ENCODE measurements around the gene RNF149. TPM values are rescaled to one million over a fixed set of nuclear protein-coding genes. Genes with fewer than 3 reads are reported as not detected.

The RNF149 gene
- total RNA-seq, 2 donors from 2014 or later: 56.9 to 57.0 TPM

DNA sequence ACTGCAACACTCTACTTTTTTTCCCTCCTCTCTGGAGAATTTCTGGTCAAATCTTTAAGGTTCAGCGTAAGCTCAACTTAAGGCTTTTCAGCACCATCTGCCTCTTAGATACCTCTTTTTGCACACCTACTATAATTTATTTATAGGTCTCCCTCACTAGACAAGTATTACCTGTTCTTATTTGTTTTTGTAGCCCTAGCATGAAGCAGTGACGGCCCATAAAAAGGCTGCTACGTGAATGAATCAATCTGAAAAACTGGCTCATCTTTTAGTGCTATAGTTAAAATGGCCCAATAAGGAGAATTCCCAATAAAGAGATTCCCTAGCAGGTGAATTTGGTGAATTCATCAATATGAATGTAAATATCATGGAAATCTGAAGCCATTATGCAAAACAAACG, 6.5 kb downstream of the RNF149 start:
- no peak for ATAC-seq
- DNase-seq: no peak
- intact Hi-C loops (cut with DNase I, micrococcal nuclease): no loop called here

DNA sequence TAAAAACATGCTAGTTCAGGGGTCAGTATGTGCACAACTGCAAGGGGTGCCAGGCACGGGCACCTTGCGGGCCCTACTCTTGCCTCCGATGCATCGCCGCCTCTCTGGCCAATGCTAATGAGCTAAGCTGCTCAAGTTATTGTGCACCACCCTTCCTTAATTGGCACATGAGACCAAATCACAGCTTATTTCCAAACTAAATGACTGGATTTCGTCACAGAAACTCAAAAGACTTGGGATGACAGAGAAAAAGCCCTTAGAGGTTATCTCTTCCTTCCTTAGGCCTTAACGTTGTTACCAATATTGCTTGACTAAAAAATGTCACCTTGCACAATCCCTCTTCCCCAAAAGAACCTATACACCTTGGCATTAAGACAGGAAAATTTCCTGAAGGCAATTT, 7.7 kb downstream of the RNF149 start:
- DNase-seq (no peak), ATAC-seq (no peak)
- intact Hi-C loops (cut with DNase I, micrococcal nuclease): no loop called here

DNA sequence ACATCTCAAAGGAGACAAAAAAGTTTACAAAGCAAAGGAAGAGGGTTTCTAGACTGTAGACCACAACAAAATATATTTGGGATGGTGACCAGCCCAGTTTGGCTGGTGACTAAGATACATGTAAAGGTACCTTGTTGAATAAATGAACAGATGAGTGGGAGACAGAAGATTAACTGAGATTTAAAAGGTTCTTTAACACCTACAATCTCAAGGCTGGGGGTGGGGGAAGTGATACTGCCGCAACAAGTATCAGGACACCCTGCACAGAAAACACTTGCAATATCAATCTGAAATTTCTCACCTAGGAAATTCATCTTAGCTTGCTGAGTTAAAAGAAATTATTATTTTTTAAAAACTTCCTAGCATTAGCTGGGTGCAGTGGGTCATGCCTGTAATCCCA, 8.3 kb downstream of the RNF149 start:
- ATAC-seq: no peak
- DNase-seq: no peak
- intact Hi-C loops (cut with DNase I, micrococcal nuclease): no loop called here

DNA sequence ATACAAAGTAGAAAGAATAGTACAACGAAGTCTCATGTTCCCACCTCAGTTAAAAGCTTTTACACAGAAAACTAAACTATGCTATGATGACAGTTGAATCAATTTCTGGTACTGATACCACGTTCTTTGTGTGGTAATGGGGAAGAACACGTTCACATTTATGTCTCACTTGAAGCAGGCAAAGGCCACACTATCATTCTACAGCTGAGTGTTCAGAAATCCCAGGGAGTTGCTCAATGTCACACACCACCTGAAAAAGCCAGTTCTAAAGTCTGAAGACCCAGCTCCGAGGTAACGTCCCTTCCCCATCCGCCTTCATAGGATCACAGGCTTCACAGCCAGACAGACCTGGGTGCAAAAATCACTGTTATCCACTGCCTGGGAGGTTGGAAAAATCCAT, 8.9 kb downstream of the RNF149 start:
- DNase-seq (no peak), ATAC-seq (no peak)
- intact Hi-C loops (cut with DNase I, micrococcal nuclease): no loop called here

DNA sequence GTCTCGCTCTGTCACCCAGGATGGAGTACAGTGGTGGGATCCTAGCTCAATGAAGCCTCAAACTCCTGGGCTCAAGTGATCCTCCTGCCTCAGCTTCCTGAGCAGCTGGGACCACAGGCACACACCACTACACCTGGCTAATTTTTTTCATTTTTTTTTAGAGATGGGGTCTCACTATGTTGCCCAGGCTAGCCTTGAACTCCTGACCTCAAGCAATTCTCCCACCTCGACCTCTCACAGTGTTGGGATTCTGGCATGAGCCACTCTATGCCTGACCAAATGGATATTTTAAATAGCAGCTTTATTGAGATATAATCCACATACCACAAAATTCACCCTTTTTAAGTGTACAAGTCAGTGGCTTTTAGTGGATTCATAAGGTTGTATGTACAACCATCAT, 11.1 kb downstream of the RNF149 start:
- no peak for DNase-seq
- intact Hi-C loops (cut with DNase I, micrococcal nuclease): no loop called here
- ATAC-seq: no peak

DNA sequence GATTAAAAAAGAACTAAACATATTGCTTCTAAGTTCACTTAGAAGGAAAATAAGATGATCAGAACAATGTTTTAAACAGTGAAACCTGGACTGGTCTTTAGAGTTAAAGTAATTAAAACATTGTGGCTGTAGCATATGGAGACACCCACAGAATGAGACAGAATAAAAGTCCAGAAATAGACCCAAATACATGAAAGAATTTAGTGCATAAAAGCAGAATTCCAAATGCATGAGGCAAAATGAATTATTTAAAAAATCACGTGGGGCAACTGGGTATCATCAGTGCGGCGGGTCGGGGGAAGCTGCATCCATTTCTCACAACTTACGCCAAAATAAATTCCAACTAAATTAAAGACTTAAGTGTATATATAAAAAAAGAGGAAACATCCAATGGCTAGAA, 12.1 kb downstream of the RNF149 start:
- DNase-seq (no peak), ATAC-seq (no peak)
- intact Hi-C loops (cut with DNase I, micrococcal nuclease): no loop called here

DNA sequence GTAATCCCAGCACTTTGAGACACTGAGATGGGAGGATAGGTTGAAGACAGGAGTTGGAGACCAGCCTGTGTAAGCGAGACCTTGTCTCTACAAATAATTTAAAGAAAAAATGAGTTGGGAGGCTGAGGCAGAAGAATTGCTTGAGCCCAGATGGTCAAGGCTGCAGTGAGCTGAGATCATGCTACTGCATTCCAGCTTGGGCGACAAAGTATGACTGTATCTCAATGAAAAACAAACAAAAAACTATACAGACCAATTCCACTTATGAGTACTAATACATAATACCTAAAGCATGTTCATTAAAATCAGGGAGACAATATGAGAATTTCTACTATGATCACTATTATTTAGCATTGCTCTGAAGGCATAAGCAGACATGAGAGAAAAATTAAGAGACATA, 12.6 kb downstream of the RNF149 start:
- DNase-seq (no peak), ATAC-seq (no peak)
- intact Hi-C loops (cut with DNase I, micrococcal nuclease): no loop called here

DNA sequence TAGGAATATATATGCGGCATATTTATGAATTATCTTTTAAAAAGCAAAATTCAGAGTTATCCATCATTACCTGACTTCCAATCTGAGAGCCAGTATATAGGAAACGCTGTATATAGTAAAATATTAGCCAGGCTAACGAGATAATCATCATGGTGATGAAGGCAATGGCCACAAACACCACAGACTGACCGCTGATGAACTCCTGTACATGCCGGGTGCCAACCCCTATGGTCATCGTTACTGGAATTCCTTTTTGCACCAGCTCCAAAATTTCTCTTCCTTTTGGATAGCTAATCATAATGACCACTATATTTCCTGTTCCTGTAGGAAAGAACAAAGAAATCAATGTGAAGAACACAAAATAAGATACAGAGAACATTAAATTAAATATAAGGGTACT, 13.6 kb downstream of the RNF149 start:
- DNase-seq: no peak
- intact Hi-C loops (cut with DNase I, micrococcal nuclease): no loop called here
- ATAC-seq: no peak

DNA sequence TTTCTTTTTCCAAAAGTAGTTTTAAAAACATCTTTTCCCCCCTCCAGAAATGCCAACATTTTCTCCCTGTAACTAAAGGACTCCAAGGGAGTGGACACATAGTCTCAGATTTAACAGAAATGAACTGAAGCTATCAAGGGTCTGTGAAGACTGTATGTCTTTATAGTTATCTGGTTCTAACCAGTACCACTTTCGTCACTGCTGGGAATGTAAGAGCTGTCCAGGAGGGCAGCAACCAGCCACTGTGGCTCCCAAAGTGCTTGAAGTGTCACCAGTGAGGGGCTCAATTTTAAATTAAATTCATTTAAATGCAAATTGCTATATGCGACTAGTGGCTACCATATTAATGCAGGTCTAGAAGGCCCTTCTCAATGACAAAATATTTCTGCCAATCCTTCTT, 15.0 kb downstream of the RNF149 start:
- ATAC-seq (no peak), DNase-seq (no peak)
- intact Hi-C loops (cut with DNase I, micrococcal nuclease): no loop called here

DNA sequence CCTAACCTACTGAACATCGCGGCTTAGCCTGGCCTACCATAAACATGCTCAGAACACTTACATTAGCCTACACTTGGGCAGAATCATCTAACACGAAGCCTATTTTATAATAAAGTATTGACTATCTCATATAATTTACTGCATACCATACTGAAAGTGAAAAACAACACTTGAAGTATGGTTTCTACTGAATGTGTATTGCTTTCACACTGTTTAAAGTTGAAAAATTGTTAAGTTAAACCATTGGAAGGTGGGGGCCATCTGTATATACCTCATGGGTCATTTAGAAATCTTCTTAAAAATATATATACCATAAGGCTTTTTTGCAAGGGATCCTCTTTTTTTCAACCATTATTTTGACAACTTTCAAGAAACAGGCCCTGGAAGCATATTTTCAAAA, 16.5 kb downstream of the RNF149 start:
- intact Hi-C loops (cut with DNase I, micrococcal nuclease): no loop called here
- no peak for DNase-seq
- no peak for ATAC-seq

DNA sequence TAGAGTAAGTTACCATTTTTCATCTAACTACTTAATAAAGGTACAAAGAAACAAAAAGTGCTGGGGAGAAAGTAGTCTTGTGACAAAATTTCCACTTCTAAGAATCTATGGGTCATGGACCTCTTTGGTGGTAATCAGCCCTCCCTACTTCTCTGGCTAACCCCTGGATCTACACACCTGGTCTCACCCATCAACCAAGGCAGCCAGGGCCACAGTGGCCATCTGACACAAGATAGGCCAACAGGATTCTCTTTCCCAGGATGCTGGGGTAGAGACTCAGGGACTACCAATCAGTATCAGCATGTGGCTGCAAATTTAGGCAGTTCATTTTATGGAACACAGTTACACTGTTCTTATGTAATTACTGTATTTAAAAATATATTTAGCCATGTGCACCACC, 17.8 kb downstream of the RNF149 start:
- DNase-seq (no peak), ATAC-seq (no peak)
- intact Hi-C loops (cut with DNase I, micrococcal nuclease): no loop called here

DNA sequence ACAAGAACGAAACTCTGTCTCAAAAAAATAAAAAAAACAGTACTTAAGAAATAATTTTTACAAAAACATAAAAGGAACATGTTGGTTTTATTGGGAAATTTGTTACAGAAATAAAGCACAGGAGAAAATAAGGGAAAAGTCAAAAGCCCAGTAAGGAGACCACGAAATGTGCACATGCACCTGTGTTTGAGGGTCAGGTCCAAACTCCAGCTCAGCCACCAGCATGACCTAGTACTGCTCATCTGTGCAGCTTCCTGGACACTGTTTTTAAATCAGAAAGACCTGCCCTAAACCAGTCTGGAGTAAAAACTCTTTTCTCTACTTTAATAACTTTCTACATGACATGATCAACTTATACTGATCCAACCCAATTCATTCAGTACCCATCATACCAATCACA, 21.2 kb downstream of the RNF149 start:
- DNase-seq (no peak), ATAC-seq (no peak)
- intact Hi-C loops (cut with DNase I, micrococcal nuclease): no loop called here

DNA sequence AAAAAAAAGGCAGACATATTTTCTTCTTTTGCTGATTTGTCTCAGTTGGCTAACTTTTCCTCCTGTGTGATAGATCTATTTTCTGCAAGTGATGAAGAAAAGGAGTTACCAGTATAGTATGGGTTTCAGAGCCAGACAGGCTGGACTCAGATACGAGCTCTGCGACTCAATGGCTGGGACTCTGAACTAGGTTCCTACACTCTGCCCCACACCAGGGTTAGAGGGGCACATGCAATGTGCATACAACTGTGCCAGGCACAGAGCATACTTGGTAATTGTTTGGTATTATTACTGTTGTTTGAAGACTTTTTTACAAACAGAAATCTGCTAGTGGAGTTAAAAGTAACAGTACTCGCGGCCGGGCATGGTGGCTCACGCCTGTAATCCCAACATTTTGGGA, 21.8 kb downstream of the RNF149 start:
- no peak for ATAC-seq
- no peak for DNase-seq
- intact Hi-C loops (cut with DNase I, micrococcal nuclease): no loop called here

DNA sequence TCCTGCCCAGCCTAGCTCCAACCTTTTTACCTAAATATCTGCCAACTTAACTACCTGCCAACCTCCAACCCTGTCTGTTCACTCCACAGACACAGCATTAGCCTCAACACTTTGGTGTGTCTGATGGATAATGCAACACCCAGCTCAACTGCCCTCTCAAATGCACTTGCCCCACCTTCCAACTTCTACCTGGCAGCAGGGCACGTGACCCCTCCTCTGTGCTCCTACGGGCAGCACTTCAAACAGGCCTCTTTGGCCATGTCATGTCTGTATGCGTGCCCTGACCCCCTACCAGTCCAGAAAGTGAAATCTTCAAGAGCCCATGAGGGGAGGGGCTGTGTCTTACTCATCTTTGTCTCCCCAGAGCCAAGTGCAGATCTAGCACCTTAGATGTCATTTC, 25.5 kb downstream of the RNF149 start:
- no peak for DNase-seq
- intact Hi-C loops (cut with DNase I, micrococcal nuclease): no loop called here
- no peak for ATAC-seq

DNA sequence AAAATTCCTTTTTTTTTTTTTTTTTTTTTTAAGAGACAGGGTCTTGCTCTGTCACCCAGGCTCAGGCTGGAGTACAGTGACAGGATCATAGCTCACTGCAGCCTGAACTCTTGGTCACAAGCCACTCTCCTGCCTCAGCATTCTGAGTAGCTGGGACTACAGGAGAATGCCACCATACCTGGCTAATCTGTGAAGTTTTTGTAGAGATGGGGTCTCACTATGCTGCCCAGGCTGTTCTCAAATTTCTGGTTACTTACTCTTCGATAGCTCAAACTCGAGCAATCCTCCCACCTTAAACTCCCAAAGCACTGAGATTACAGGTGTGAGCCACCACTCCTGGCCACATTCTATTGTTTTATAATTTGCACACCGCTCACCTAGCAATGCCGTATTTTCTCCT, 27.0 kb downstream of the RNF149 start:
- DNase-seq (no peak), ATAC-seq (no peak)
- intact Hi-C loops (cut with DNase I, micrococcal nuclease): no loop called here

DNA sequence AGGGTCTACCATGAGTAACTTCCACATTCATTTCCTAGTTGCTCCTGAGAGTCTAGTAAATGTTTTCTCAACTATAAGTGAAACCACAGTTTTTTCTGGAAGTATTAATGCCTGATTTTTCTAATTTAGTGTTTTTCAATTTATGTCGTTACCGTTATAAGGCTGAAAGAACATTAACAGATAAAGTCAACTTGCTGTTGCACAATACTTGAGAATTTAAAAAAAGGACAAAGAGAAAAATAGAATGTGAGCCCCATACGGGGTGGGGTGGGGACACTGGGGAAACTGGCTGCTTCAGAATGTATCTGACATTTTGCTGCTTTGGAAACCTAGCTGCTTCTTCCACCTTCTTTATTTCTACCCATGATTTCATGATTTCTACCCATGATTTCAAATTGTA, 29.6 kb downstream of the RNF149 start:
- DNase-seq (no peak), ATAC-seq (no peak)
- intact Hi-C loops (cut with DNase I, micrococcal nuclease): no loop called here

DNA sequence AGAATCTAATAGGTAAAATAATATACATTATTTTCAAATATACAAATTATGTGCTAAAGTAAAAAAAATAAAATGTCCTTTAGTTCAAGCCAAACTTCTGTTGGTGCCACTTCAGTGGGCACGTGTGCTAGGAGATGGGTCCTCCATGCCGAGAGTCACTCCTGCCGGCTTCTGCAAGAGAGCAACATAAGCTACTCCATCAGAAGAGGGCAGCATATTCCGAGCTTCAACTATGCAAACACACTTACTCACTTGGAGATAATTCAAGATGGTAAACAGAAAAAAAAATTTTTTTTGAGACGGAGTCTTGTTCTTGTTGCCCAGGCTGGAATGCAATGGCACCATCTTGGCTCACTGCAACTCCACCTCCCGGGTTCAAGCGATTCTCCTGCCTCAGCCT, 31.4 kb downstream of the RNF149 start:
- intact Hi-C loops (cut with DNase I, micrococcal nuclease): no loop called here
- DNase-seq (no peak), ATAC-seq (peak; percentile 84)

DNA sequence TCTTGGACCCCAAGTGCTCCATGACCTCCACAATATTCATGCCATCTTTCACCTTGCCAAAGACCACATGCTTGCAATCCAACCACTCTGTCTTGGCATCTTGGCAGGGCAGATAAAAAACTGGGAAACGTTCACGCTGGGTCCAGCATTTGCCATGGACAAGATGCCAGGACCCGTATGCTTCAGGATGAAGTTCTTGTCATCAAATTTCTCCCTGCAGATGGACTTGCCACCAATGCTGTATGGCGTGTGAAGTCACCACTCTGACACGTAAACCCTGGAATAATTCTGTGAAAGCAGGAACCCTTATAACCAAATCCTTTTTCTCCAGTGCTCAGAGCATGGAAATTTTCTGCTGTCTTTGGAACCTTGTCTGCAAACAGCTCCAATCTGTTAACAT, 34.4 kb downstream of the RNF149 start:
- intact Hi-C loops (cut with DNase I, micrococcal nuclease): no loop called here
- DNase-seq: no peak
- no peak for ATAC-seq

DNA sequence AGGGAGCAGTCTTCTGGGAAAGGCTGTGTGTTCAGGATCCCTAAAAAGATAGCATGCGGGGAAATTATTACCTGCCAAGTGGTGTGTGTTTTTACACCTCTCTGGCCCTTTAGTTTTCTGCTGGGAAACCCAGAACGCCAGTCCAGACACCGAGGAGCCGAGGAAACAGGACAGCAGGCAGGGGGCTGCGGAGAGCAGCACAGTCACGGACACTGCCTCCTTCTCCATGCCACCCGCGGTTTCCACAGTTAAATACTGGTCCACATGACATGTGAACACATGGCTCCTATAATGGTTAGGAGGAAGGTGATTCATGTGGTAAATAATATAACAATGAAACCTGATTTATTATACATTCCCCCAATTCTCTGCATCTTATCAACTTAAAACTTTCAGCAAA, 35.4 kb downstream of the RNF149 start:
- ATAC-seq (no peak), DNase-seq (no peak)
- intact Hi-C loops (cut with DNase I, micrococcal nuclease): no loop called here

DNA sequence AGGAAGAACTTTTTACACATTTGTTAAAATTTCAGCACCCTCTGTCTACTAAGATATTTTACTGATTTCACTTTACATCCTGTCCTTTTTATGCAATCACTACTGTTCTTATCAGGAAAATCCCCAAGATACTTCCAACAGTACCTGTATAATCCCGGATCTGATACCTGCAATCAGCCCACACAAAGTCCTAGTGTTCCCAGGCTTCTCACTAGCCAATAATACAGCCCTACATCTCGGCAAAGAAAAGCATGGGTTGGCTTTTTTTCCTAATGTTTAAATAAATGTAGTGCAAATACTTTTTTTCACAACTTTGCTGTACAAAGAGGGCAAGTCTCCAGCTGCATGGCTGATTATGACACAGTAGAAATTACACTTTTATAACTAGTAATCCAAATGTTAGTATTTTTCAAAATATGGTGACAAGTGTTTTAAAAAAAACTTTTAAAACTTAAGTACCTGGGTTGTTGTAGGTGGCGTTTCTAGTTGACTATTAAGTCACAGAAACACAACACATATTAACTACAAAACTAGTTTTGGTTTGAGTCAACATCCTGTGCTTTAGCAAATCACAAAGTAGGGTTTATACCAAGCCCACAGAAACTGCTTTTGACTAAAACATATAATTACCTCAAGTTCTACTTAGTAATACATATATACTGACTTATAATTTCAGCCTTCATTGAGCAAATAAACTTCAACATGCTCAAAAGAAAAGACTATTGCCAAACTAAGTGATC, 36.3 kb downstream of the RNF149 start:
- DNase-seq: no peak
- ATAC-seq: no peak
- intact Hi-C loops (cut with DNase I, micrococcal nuclease): no loop called here

DNA sequence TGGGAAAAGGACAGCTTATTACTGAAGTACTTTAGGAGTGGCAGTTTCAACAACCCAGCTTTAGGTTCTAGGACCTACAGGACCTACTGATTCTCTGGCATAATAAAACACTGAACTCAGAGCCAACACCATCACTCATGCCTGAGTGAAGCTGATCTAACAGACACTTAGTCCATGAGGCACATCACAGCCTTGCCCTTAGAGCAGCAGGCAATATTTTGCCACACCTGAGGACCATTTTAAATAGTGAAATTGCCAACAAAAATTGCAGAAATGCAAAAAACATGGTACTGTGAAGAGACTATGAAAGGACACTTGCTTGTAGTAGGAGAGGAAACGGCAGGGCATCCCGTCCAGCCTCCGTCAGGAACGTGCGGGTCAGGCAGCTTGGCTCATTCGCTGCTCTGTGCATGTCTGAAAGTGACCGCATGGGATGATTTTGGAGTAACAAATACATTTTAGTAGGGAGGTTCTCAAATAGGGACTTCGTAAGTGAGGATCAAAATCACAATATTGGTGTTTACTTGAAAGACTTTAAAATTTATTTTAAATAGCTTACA, 37.7 kb downstream of the RNF149 start:
- intact Hi-C loops (cut with DNase I, micrococcal nuclease): no loop called here
- ATAC-seq (no peak), DNase-seq (no peak)

Data from left colon (tissue), 2 donors.